ENCODE measurements around the gene CRIP3.
"Not testable (repeated sequence)": the region's sequence is repeated elsewhere in the genome, so short reads cannot be mapped to it uniquely, and the experiment has no call there.

Gene CRIP3

GRCh38 chr6:43304882-43305281, 3.7 kb downstream of the CRIP3 start:
- DNase-seq = no peak

GRCh38 chr6:43304361-43304760, 4.3 kb downstream of the CRIP3 start:
- DNase-seq = no peak

GRCh38 chr6:43303751-43304331, 4.8 kb downstream of the CRIP3 start:
- DNase-seq = no peak

GRCh38 chr6:43303006-43303405, 5.6 kb downstream of the CRIP3 start:
- not testable (repeated sequence) for DNase-seq

GRCh38 chr6:43302126-43302525, 6.5 kb downstream of the CRIP3 start:
- no peak for DNase-seq

GRCh38 chr6:43301081-43301870, 7.3 kb downstream of the CRIP3 start:
- no peak for DNase-seq

GRCh38 chr6:43299338-43300293, 9.0 kb downstream of the CRIP3 start:
- DNase-seq = no peak

- no peak for DNase-seq
Observed at GRCh38 chr6:43298565-43299337, 9.9 kb downstream of the CRIP3 start.

- DNase-seq = no peak
Observed at GRCh38 chr6:43297644-43298564, 10.7 kb downstream of the CRIP3 start, which contains the start of gene SLC22A7. SLC22A7 (plus strand) TSS chr6:43298260; CDS start chr6:43298359, 99 bp downstream.

GRCh38 chr6:43296780-43297497, 11.7 kb downstream of the CRIP3 start:
- no peak for DNase-seq

- no peak for DNase-seq
Observed at GRCh38 chr6:43295456-43295855, 13.2 kb downstream of the CRIP3 start.

- no peak for DNase-seq
Observed at GRCh38 chr6:43294536-43294935, 14.1 kb downstream of the CRIP3 start.

- DNase-seq = no peak
Observed at GRCh38 chr6:43293698-43294097, 14.9 kb downstream of the CRIP3 start.

GRCh38 chr6:43292763-43293318, 15.8 kb downstream of the CRIP3 start:
- no peak for DNase-seq

GRCh38 chr6:43292341-43292740, 16.3 kb downstream of the CRIP3 start:
- no peak for DNase-seq

GRCh38 chr6:43291708-43292107, 16.9 kb downstream of the CRIP3 start:
- no peak for DNase-seq

- DNase-seq = no peak
Observed at GRCh38 chr6:43290905-43291355, 17.7 kb downstream of the CRIP3 start.

GRCh38 chr6:43290339-43290904, 18.2 kb downstream of the CRIP3 start:
- no peak for DNase-seq

GRCh38 chr6:43287717-43288679, 20.6 kb downstream of the CRIP3 start:
- DNase-seq = no peak
